Measurements from ENCODE around the gene CCSER1. TPM values are rescaled to one million over a fixed set of nuclear protein-coding genes. Genes with fewer than 3 reads are reported as not detected.
"Not testable (repeated sequence)": the region's sequence is repeated elsewhere in the genome, so short reads cannot be mapped to it uniquely, and the experiment has no call there.

Gene CCSER1
- total RNA-seq, 1 donor from 2014 or later, result 9.0 TPM

- intact Hi-C loops (cut with DNase I), result no loop called here
- no peak for DNase-seq (ENCODE audit: low spot score)
- ATAC-seq, result no peak
Observed at GRCh38 chr4:90245837-90246236, 118.6 kb downstream of the CCSER1 start.

GRCh38 chr4:90246816-90247215 lies 119.6 kb downstream of the CCSER1 start:
- ATAC-seq, result no peak
- DNase-seq (ENCODE audit: low spot score), result no peak

GRCh38 chr4:90254357-90254756 lies 127.2 kb downstream of the CCSER1 start:
- intact Hi-C loops (cut with DNase I), result no loop called here
- DNase-seq (ENCODE audit: low spot score) (no peak), ATAC-seq (no peak)

More at GRCh38 chr4:90246816-90247215, 119.6 kb downstream of the CCSER1 start:
- intact Hi-C loops (cut with DNase I), result no loop called here

- ATAC-seq (no peak), DNase-seq (ENCODE audit: low spot score) (no peak)
- intact Hi-C loops (cut with DNase I), result no loop called here
Observed at GRCh38 chr4:90274175-90274574, 147.0 kb downstream of the CCSER1 start.

GRCh38 chr4:90280954-90281353 lies 153.8 kb downstream of the CCSER1 start:
- DNase-seq (ENCODE audit: low spot score) (no peak), ATAC-seq (no peak)
- intact Hi-C loops (cut with DNase I), result no loop called here

- DNase-seq (ENCODE audit: low spot score) (no peak), ATAC-seq (no peak)
- intact Hi-C loops (cut with DNase I), result no loop called here
Observed at GRCh38 chr4:90281541-90282355, 154.6 kb downstream of the CCSER1 start.

GRCh38 chr4:90290345-90290744 lies 163.2 kb downstream of the CCSER1 start:
- intact Hi-C loops (cut with DNase I), result no loop called here
- no peak for DNase-seq (ENCODE audit: low spot score)
- ATAC-seq, result no peak

- intact Hi-C loops (cut with DNase I), result no loop called here
- no peak for ATAC-seq
Observed at GRCh38 chr4:90292438-90292837, 165.2 kb downstream of the CCSER1 start.

GRCh38 chr4:90293320-90293719 lies 166.1 kb downstream of the CCSER1 start:
- no peak for ATAC-seq
- no peak for DNase-seq (ENCODE audit: low spot score)
- intact Hi-C loops (cut with DNase I), result no loop called here

More at GRCh38 chr4:90292438-90292837, 165.2 kb downstream of the CCSER1 start:
- no peak for DNase-seq (ENCODE audit: low spot score)

GRCh38 chr4:90299373-90299772 lies 172.2 kb downstream of the CCSER1 start:
- no peak for DNase-seq (ENCODE audit: low spot score)
- ATAC-seq, result no peak
- intact Hi-C loops (cut with DNase I), result no loop called here

GRCh38 chr4:90306810-90307209 lies 179.6 kb downstream of the CCSER1 start:
- intact Hi-C loops (cut with DNase I), result no loop called here
- ATAC-seq (no peak), DNase-seq (ENCODE audit: low spot score) (no peak)

GRCh38 chr4:90317140-90317539 lies 189.9 kb downstream of the CCSER1 start:
- DNase-seq (ENCODE audit: low spot score); ATAC-seq; intact Hi-C loops (cut with DNase I): not testable (repeated sequence)

GRCh38 chr4:90317785-90318184 lies 190.6 kb downstream of the CCSER1 start:
- DNase-seq (ENCODE audit: low spot score), result no peak
- intact Hi-C loops (cut with DNase I), result no loop called here
- ATAC-seq, result peak; percentile 92

GRCh38 chr4:90318193-90318592 lies 191.0 kb downstream of the CCSER1 start:
- DNase-seq (ENCODE audit: low spot score), result no peak
- peak; percentile 64 for ATAC-seq
- intact Hi-C loops (cut with DNase I), result no loop called here

- intact Hi-C loops (cut with DNase I), result no loop called here
- ATAC-seq (no peak), DNase-seq (ENCODE audit: low spot score) (no peak)
Observed at GRCh38 chr4:90328558-90328957, 201.4 kb downstream of the CCSER1 start.

GRCh38 chr4:90330546-90330945 lies 203.4 kb downstream of the CCSER1 start:
- ATAC-seq (no peak), DNase-seq (ENCODE audit: low spot score) (no peak)
- intact Hi-C loops (cut with DNase I), result no loop called here

- ATAC-seq (no peak), DNase-seq (ENCODE audit: low spot score) (no peak)
- intact Hi-C loops (cut with DNase I), result no loop called here
Observed at GRCh38 chr4:90345549-90346215, 218.5 kb downstream of the CCSER1 start.

GRCh38 chr4:90349636-90350035 lies 222.4 kb downstream of the CCSER1 start:
- ATAC-seq, result no peak
- no peak for DNase-seq (ENCODE audit: low spot score)
- intact Hi-C loops (cut with DNase I), result no loop called here

GRCh38 chr4:90357117-90357710 lies 230.0 kb downstream of the CCSER1 start:
- ATAC-seq, result no peak
- intact Hi-C loops (cut with DNase I), result no loop called here
- no peak for DNase-seq (ENCODE audit: low spot score)

GRCh38 chr4:90375081-90375480 lies 247.9 kb downstream of the CCSER1 start:
- intact Hi-C loops (cut with DNase I), result no loop called here
- no peak for ATAC-seq
- DNase-seq (ENCODE audit: low spot score), result no peak
